HUES6 (cell line): Measurements from ENCODE around the gene CACNA1B.
"Not testable (repeated sequence)": the region's sequence is repeated elsewhere in the genome, so short reads cannot be mapped to it uniquely, and the experiment has no call there.

ENCODE experiments used
- H3K27ac ChIP-seq: 2 replicates; pipeline ENCODE4 v1.7.0; 2013; ENCODE audit warnings: low read depth, mild to moderate bottlenecking, low read length, inconsistent platforms
- H3K27me3 ChIP-seq: 2 replicates; pipeline ENCODE4 v1.6.1; 2013; ENCODE audit warnings: low read length; ENCODE audit not compliant: control insufficient read depth, insufficient read depth
- H3K36me3 ChIP-seq: 2 replicates; pipeline ENCODE4 v1.6.1; 2013; ENCODE audit warnings: low read length; ENCODE audit not compliant: control insufficient read depth, insufficient read depth
- H3K4me1 ChIP-seq: 2 replicates; pipeline ENCODE4 v1.6.1; 2013; ENCODE audit warnings: low read length; ENCODE audit not compliant: control insufficient read depth, insufficient read depth
- H3K4me3 ChIP-seq: 2 replicates; pipeline ENCODE4 v1.5.1; 2013; ENCODE audit warnings: low read depth, low read length
- H3K9ac ChIP-seq: one replicate; pipeline ENCODE4 v1.6.1; 2013; ENCODE audit warnings: mild to moderate bottlenecking, low read length
- H3K9me3 ChIP-seq: 2 replicates; pipeline ENCODE4 v1.6.1; 2013; ENCODE audit warnings: low read depth, low read length; ENCODE audit not compliant: control insufficient read depth, insufficient read depth

Gene CACNA1B

DNA sequence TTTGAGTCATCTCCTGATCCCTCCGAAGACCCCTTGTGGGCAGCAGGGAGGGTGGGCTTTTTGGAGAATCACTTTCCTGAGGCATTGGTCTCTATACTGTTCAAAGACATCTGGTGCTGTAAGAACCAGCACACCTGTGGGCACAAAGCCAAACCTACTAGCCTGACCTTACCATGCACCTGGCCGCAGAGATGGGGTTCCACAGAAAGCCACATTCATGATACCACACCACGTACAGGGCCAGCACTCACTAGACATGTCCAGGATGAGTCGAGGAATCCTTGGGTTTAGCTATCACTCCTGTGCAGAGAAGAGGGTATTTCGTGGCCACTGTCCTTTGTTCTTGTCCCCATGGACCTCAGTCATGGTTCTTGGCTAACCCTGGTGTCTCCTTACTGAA lies 203.4 kb downstream of the CACNA1B start:
- Histone ChIP-seq H3K27me3 (no peaks in the 10 kb centered on the region), H3K27ac (no peak overlapping the region), H3K36me3 (peaks cover 9% of the 10 kb centered on the region; the same call in 1 of the 2 replicates), H3K9ac (no peak overlapping the region), H3K4me3 (no peak overlapping the region), H3K9me3 (peaks cover 31% of the 10 kb centered on the region), H3K4me1 (no peaks in the 10 kb centered on the region)

DNA sequence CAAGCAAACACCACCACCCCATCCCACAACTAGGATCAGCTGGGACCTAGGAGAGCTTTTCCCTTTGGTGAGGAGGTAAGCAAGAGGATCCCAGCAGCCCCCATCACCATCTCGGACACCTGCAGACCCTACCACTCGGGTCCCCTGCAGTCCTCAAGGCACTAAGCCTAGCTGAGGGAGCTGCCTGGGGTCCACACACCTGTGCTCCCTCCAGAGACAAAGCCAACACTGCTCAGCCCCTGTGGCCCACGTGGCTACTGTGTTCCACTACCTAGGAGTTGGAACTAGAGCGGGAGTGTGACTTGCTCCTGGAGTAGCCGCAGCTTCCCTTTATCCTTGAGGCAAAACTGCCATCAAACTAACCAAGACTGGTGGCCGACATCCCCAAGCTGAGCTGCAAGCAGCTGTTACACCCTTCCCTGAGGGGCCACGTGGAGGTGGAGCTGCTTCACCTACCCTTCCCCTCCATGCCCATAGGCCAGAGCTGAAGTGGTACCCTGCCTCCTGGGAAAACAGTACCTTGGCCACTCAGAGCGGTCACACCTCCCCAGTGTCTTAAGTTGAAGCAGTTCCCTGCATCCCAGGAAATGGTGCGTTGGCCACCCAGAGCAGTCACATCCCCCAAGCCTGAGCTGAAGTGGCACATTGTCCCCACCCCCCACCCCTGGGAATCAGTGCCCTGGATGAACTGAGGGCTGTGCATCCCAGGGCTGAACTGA lies 205.5 kb downstream of the CACNA1B start:
- Histone ChIP-seq H3K9me3 (peaks cover 38% of the 10 kb centered on the region), H3K27ac (no peak overlapping the region), H3K9ac (no peak overlapping the region), H3K36me3 (peaks cover 9% of the 10 kb centered on the region; the same call in 1 of the 2 replicates), H3K27me3 (no peaks in the 10 kb centered on the region), H3K4me1 (no peaks in the 10 kb centered on the region), H3K4me3 (no peak overlapping the region)

DNA sequence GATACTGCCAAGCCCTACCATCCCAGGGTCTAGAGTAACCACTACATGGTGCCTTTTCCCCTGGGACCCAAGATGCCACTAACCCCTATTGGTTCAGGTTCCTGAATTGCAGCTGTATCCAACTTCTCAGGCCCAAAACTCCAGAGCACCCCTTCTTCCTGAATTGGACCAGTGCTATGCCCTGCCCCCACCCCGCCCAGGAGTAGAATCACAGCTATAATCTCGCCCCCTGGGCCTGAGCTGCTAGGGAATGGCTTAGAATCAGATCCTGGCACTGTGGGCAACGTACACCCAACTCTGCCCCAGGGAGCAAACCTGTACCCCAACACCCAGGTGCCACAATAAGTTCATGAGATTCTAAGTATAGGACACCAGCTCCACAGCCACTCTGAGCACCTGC lies 206.3 kb downstream of the CACNA1B start:
- Histone ChIP-seq H3K27me3 (no peaks in the 10 kb centered on the region), H3K27ac (no peak overlapping the region), H3K36me3 (peaks cover 9% of the 10 kb centered on the region; the same call in 1 of the 2 replicates), H3K4me1 (no peaks in the 10 kb centered on the region), H3K9me3 (peaks cover 38% of the 10 kb centered on the region), H3K4me3 (no peak overlapping the region), H3K9ac (no peak overlapping the region)

DNA sequence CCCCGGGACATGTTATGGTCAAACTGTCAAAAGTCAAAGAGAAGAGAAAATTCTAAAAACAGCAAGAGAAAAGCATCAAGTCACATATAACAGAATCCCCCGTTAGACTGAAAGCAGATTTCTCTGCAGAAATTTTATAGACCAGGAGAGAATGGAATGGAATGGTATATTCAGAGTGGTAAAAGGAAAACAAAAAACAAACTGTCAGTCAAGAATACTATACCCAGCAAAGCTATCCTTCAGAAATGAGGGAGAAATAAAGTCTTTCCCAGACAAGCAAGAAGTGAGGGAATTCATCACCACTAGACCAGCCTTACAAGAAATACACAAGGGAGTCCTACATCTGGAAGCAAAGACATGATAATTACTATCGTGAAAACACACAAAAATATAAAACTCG lies 208.0 kb downstream of the CACNA1B start:
- H3K27me3 ChIP-seq: no peaks in the 10 kb centered on the region
- H3K36me3 ChIP-seq: peaks cover 9% of the 10 kb centered on the region; the same call in 1 of the 2 replicates
- H3K9ac ChIP-seq: no peak overlapping the region
- H3K4me1 ChIP-seq: no peaks in the 10 kb centered on the region
- no peak overlapping the region for H3K27ac ChIP-seq
- H3K4me3 ChIP-seq: no peak overlapping the region
- H3K9me3 ChIP-seq: peaks cover 38% of the 10 kb centered on the region

DNA sequence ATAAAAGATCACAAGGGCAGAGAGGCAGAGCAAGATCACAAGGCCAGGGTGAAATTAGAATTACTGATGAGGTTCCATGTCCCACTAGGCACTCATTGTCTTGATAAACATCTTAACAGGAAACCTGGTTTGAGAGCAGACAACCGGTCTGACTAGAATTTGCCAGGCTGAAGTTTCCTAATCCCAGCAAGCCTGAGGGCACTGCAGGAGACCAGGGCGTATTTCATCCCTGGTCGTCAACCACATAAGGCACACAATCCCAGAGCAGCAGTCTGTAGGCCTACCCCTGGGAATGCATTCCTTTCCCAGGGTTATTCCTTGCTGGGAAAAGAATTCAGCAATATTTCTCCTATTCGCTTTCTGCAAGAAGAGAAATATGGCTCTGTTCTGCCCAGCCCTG lies 214.5 kb downstream of the CACNA1B start:
- H3K4me3 ChIP-seq, H3K27me3 ChIP-seq, H3K9ac ChIP-seq, H3K4me1 ChIP-seq, H3K27ac ChIP-seq, H3K36me3 ChIP-seq: not testable (repeated sequence)
- H3K9me3 ChIP-seq: peaks cover 18% of the 10 kb centered on the region

DNA sequence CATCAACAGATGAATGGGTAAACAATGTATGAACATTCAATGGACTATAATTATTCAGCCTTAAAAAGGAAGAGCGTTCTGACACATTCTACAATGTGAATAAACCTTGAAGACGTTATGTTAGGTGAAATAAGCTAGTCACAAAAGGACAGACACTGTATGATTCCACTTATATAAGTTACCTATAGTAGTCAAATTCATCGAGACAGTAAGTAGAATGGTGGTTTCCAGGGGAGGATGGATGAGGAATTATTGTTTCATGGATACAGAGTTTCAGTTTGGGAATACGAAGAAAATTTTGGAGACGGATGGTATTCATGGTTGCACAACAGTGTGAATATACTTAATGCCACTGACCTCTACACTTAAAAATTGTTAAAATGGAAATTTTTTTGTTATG lies 216.4 kb downstream of the CACNA1B start:
- no peak overlapping the region for H3K27ac ChIP-seq
- peaks cover 18% of the 10 kb centered on the region for H3K9me3 ChIP-seq
- H3K4me3 ChIP-seq: no peak overlapping the region
- H3K9ac ChIP-seq: no peak overlapping the region
- H3K27me3 ChIP-seq: no peaks in the 10 kb centered on the region
- no peaks in the 10 kb centered on the region for H3K36me3 ChIP-seq
- H3K4me1 ChIP-seq: no peaks in the 10 kb centered on the region

DNA sequence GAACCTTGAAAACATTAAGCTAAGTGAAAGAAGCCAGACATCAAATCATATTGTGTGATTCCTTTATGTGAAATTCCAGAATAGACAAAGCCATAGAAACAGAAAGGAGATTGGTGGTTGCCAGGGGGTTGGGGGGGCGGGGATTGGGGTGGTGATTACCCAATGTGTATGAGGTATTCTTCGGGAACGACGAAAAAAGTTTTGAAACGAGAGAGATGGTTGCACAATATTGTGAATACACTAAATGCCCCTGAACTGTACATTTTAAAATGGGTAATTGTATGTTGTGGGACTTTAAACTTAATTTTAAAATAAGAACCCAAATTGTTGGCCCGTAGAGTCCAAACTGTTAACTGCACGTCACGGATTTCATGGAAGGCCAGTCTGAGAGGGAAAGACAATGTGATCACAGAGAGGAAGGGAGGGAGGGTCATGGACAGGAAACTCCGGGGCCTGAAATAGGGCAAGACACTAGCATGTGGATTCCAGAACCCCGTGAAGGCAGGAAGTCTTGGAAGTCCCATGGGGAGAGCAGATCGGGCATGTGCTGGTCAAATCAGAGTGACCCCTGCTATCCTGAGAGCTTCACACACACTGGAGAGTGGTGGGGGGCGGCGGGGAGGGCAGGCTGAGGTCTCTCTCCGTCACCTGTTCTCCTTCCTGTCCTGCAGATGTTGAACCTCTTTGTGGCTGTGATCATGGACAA lies 218.4 kb downstream of the CACNA1B start:
- no peak overlapping the region for H3K4me3 ChIP-seq
- no peaks in the 10 kb centered on the region for H3K27me3 ChIP-seq
- H3K27ac ChIP-seq: no peak overlapping the region
- H3K4me1 ChIP-seq: no peaks in the 10 kb centered on the region
- H3K9ac ChIP-seq: no peak overlapping the region
- peaks cover 15% of the 10 kb centered on the region for H3K9me3 ChIP-seq
- no peaks in the 10 kb centered on the region for H3K36me3 ChIP-seq

DNA sequence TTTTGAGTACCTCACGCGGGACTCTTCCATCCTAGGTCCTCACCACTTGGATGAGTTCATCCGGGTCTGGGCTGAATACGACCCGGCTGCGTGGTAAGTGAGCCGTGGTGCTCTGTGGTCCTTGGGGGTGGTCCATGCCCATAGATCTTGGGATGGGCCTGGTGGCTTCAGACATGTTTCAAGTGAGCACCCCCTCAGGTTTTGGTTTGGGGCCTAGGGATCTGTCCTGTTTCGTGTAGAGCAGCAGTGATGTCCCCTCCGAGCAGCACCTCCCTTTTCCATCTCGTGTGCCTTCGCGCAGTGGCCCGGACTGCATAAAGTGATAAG lies 218.9 kb downstream of the CACNA1B start:
- Histone ChIP-seq H3K4me3 (no peak overlapping the region), H3K9me3 (peaks cover 12% of the 10 kb centered on the region), H3K9ac (no peak overlapping the region)

DNA sequence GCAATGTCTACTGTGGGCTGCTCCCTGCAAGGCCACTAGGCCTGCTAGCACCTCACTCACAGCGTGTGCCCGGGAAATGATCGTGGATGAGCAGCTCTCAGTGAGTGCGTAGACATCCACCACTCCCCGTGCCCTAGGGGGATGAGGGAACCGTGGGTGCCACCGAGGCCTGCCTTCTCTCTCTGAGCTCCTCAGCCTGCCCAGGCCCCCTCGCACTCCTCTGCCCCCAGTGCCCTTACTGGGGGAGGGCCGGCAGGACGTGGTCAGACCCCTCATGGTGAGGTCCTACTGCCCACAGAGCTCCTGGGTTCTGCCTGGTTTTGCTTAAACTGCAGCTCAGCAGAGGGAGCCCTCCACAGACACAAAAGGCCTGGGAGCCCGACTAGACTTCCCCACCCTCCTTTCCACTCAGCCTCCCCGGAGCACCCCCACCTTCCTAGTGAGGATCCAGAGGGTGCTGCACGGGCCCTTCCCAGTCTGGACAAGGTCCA lies 220.0 kb downstream of the CACNA1B start:
- H3K9me3 ChIP-seq: peaks cover 5% of the 10 kb centered on the region; the same call in 1 of the 2 replicates
- no peaks in the 10 kb centered on the region for H3K27me3 ChIP-seq
- no peak overlapping the region for H3K27ac ChIP-seq
- H3K4me1 ChIP-seq: no peaks in the 10 kb centered on the region
- no peak overlapping the region for H3K9ac ChIP-seq
- no peak overlapping the region for H3K4me3 ChIP-seq
- H3K36me3 ChIP-seq: no peaks in the 10 kb centered on the region

More for the DNA sequence above, 218.9 kb downstream of the CACNA1B start:
- no peaks in the 10 kb centered on the region for H3K36me3 ChIP-seq
- H3K4me1 ChIP-seq: no peaks in the 10 kb centered on the region
- no peaks in the 10 kb centered on the region for H3K27me3 ChIP-seq
- no peak overlapping the region for H3K27ac ChIP-seq

DNA sequence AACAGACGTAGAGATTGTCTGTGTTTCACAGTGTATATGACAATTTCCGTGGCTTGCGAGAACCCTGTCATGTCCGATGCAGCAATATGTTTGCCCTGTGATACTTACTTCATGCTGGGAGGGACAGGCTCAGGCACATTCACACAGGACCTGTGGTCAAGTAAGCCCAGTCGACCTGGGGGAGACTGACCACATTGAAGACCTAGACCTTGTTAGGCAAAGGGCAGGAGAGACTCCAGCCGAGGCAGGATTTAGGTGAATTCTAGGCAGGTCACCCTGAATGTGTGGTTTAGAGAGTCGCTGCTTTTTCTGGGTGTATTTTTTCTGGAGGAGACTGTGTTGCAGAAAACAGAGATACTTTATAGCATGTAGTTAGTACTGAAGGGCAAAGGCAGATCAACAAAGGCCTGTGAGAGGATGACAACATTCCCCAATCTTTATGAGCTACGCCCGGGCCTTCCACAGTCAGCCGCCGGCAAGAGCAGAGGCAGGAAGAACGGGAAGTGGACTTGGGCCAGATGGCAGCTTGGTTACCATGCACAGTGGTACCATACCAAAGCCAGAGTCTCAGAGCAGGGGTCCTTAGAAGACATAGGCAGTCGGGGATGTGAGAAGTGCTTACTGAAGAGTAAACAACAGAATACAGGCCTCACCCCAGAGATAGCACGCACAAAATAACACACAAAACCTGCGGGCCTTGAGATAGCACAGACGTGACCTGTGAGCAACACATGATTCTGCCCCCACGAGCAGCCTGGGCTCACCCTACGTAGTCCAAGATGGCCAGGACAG lies 220.7 kb downstream of the CACNA1B start:
- Histone ChIP-seq H3K9me3 (peaks cover 5% of the 10 kb centered on the region; the same call in 1 of the 2 replicates), H3K27me3 (no peaks in the 10 kb centered on the region), H3K36me3 (no peaks in the 10 kb centered on the region)

More for the DNA sequence above, 220.7 kb downstream of the CACNA1B start:
- Histone ChIP-seq H3K4me1 (no peaks in the 10 kb centered on the region), H3K4me3 (no peak overlapping the region), H3K9ac (no peak overlapping the region), H3K27ac (no peak overlapping the region)
